ENCODE data around the gene UTP15. TPM values are rescaled to one million over a fixed set of nuclear protein-coding genes. Genes with fewer than 3 reads are reported as not detected.

UTP15 gene
- total RNA-seq, 1 experiment from 2014 or later = 35.2 TPM

DNA sequence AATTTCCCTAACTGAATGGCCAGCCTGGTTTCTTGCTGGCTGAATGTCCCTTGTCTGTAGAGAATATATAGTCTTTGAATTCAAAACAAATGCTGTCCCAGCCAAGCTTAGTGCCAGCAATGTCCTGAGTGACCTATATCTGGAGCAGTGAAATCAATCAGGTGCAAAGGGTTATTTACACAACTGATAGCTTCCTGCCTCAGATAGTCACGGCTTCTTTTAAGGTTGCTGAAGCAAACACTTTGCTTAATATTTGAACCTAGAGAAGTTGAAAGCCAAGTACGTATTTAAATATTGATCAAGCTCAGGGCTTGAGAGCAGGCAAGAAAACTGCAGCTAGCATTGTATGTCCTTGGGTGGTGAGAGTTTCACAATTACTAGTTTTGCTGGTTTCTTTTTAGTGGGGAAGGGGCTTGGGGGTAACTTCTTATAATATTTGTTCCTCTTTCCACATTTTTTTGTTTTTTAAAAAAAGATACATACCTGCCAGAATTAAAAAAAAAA lies 58.4 kb downstream of the UTP15 start:
- Mint-ChIP-seq H3K27me3 (ENCODE audit: low read depth) (peaks cover 34% of the 10 kb centered on the region), H3K9me3 (no peaks in the 10 kb centered on the region), H3K4me3 (no peak overlapping the region), H3K4me1 (peaks cover 26% of the 10 kb centered on the region), H3K36me3 (no peaks in the 10 kb centered on the region), H3K27ac (no peak overlapping the region)
- ChIA-PET POLR2A (no interaction called here), CTCF (no interaction called here)
- no peak for ATAC-seq
- TF ChIP-seq ZNF138 (CRISPR knock-in tag; conservative IDR thresholded peaks at IDR 0.05) (no peak), GABPB1 (CRISPR knock-in tag; IDR thresholded peaks at IDR 0.05) (peak; percentile 71)
- no peak for DNase-seq (ENCODE audit: low spot score)

DNA sequence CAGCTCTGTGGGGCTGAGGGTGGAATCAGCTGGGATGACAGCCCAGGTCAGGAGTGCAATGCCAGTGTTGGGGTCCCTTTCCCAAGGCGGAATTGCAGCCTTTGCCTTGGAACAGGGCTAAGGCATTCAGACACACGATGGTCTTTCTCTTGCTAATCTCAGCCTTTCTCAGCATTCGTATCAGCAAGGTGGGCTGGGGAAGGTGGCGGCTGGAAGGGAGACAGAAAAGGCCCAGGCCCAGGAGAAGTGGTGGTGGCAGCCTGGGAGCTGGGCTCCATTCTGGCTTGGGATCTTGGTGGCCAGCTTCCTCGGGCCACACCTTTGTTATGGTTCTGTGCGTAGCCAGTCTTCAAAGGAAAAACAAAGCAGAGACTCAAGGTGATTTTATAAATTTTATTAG lies 59.3 kb downstream of the UTP15 start:
- H3K9me3 Mint-ChIP-seq = no peaks in the 10 kb centered on the region
- peak overlapping the region; percentile 67 for H3K4me3 Mint-ChIP-seq
- H3K4me1 Mint-ChIP-seq = peaks cover 26% of the 10 kb centered on the region
- no peaks in the 10 kb centered on the region for H3K36me3 Mint-ChIP-seq
- peak; percentile 53 for ATAC-seq
- H3K27me3 Mint-ChIP-seq (ENCODE audit: low read depth) = peaks cover 36% of the 10 kb centered on the region
- peak; percentile 48 for DNase-seq (ENCODE audit: low spot score)
- ChIA-PET POLR2A (interaction anchor here (0.5 kb wide), 1 partner anchor 408 kb away, joined by 4 read pairs; no protein-coding TSS in a partner anchor), CTCF (interaction anchor here (1.0 to 2.4 kb wide), 4 partner anchors 27 to 168 kb away, joined by 3 to 10 read pairs (median 4); no protein-coding TSS in a partner anchor)
- TF ChIP-seq, protein P1, sequence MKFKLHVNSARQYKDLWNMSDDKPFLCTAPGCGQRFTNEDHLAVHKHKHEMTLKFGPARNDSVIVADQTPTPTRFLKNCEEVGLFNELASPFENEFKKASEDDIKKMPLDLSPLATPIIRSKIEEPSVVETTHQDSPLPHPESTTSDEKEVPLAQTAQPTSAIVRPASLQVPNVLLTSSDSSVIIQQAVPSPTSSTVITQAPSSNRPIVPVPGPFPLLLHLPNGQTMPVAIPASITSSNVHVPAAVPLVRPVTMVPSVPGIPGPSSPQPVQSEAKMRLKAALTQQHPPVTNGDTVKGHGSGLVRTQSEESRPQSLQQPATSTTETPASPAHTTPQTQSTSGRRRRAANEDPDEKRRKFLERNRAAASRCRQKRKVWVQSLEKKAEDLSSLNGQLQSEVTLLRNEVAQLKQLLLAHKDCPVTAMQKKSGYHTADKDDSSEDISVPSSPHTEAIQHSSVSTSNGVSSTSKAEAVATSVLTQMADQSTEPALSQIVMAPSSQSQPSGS (CRISPR knock-in tag; IDR thresholded peaks at IDR 0.05; ENCODE audit: borderline replicate concordance, low read depth) = no peak
- TF ChIP-seq, protein P2, sequence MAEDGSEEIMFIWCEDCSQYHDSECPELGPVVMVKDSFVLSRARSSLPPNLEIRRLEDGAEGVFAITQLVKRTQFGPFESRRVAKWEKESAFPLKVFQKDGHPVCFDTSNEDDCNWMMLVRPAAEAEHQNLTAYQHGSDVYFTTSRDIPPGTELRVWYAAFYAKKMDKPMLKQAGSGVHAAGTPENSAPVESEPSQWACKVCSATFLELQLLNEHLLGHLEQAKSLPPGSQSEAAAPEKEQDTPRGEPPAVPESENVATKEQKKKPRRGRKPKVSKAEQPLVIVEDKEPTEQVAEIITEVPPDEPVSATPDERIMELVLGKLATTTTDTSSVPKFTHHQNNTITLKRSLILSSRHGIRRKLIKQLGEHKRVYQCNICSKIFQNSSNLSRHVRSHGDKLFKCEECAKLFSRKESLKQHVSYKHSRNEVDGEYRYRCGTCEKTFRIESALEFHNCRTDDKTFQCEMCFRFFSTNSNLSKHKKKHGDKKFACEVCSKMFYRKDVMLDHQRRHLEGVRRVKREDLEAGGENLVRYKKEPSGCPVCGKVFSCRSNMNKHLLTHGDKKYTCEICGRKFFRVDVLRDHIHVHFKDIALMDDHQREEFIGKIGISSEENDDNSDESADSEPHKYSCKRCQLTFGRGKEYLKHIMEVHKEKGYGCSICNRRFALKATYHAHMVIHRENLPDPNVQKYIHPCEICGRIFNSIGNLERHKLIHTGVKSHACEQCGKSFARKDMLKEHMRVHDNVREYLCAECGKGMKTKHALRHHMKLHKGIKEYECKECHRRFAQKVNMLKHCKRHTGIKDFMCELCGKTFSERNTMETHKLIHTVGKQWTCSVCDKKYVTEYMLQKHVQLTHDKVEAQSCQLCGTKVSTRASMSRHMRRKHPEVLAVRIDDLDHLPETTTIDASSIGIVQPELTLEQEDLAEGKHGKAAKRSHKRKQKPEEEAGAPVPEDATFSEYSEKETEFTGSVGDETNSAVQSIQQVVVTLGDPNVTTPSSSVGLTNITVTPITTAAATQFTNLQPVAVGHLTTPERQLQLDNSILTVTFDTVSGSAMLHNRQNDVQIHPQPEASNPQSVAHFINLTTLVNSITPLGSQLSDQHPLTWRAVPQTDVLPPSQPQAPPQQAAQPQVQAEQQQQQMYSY (CRISPR knock-in tag; IDR thresholded peaks at IDR 0.05) = no peak
- TF ChIP-seq, protein P3, sequence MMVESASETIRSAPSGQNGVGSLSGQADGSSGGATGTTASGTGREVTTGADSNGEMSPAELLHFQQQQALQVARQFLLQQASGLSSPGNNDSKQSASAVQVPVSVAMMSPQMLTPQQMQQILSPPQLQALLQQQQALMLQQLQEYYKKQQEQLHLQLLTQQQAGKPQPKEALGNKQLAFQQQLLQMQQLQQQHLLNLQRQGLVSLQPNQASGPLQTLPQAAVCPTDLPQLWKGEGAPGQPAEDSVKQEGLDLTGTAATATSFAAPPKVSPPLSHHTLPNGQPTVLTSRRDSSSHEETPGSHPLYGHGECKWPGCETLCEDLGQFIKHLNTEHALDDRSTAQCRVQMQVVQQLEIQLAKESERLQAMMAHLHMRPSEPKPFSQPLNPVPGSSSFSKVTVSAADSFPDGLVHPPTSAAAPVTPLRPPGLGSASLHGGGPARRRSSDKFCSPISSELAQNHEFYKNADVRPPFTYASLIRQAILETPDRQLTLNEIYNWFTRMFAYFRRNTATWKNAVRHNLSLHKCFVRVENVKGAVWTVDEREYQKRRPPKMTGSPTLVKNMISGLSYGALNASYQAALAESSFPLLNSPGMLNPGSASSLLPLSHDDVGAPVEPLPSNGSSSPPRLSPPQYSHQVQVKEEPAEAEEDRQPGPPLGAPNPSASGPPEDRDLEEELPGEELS (CRISPR knock-in tag; IDR thresholded peaks at IDR 0.05) = no peak
- no peak overlapping the region; the same call in 1 of the 2 replicates for H3K27ac Mint-ChIP-seq

DNA sequence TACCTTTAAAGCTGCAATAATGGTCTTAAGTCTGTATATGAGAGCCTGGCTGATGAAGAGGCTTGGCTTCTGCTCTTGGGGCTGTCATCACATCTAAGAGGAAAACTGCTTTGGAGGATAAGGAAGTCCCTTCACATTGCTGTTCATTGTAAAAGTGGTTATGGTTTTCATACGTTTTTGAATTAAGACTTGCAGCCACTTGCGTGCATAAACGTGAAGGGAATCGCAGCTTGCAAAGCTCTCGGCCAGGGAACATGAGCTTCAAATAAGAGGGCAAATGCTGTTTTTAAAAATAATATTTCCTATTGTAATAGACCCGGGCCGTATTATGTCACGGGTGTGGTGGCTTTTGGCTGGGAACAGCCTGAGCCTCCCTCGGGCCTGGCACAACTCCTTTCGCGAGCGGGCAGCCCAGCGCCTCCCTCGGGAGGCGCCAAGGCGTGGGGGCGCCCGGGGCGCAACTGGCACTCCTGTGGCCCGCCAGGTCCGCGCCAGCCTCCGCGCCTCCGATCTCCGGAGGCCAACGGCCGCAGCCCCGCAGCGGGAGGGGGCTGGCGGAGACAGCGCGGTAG lies 59.9 kb downstream of the UTP15 start:
- ATAC-seq = no peak
- H3K27ac Mint-ChIP-seq = no peak overlapping the region
- peaks cover 26% of the 10 kb centered on the region for H3K4me1 Mint-ChIP-seq
- no peaks in the 10 kb centered on the region for H3K36me3 Mint-ChIP-seq
- H3K27me3 Mint-ChIP-seq (ENCODE audit: low read depth) = peaks cover 36% of the 10 kb centered on the region
- H3K9me3 Mint-ChIP-seq = no peaks in the 10 kb centered on the region
- TF ChIP-seq IRF2 (CRISPR knock-in tag; IDR thresholded peaks at IDR 0.05; ENCODE audit: borderline replicate concordance, low read depth) (no peak), NR1H2 (CRISPR knock-in tag; IDR thresholded peaks at IDR 0.05) (no peak), OVOL2 (CRISPR knock-in tag; IDR thresholded peaks at IDR 0.05; ENCODE audit: borderline replicate concordance) (no peak), KAT7 (CRISPR knock-in tag; IDR thresholded peaks at IDR 0.05; ENCODE audit: borderline replicate concordance) (no peak), RELA (CRISPR knock-in tag; IDR thresholded peaks at IDR 0.05; ENCODE audit: borderline replicate concordance) (no peak), ZNF138 (CRISPR knock-in tag; conservative IDR thresholded peaks at IDR 0.05) (no peak), NR2C2 (CRISPR knock-in tag; IDR thresholded peaks at IDR 0.05) (no peak), CREM (CRISPR knock-in tag; IDR thresholded peaks at IDR 0.05) (no peak), CTCF (IDR thresholded peaks at IDR 0.05) (no peak), ZNF263 (CRISPR knock-in tag; IDR thresholded peaks at IDR 0.05; ENCODE audit: low read depth) (no peak), ZBTB21 (CRISPR knock-in tag; IDR thresholded peaks at IDR 0.05; ENCODE audit: borderline replicate concordance) (no peak)
- TF ChIP-seq, protein P4, sequence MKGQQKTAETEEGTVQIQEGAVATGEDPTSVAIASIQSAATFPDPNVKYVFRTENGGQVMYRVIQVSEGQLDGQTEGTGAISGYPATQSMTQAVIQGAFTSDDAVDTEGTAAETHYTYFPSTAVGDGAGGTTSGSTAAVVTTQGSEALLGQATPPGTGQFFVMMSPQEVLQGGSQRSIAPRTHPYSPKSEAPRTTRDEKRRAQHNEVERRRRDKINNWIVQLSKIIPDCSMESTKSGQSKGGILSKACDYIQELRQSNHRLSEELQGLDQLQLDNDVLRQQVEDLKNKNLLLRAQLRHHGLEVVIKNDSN (CRISPR knock-in tag; IDR thresholded peaks at IDR 0.05) = no peak
- peak overlapping the region; percentile 67 for H3K4me3 Mint-ChIP-seq
- ChIA-PET POLR2A (interaction anchor here (0.5 kb wide), 1 partner anchor 409 kb away, joined by 4 read pairs; no protein-coding TSS in a partner anchor), CTCF (interaction anchor here (1.0 to 2.4 kb wide), 4 partner anchors 28 to 167 kb away, joined by 3 to 10 read pairs (median 4); no protein-coding TSS in a partner anchor)
- DNase-seq (ENCODE audit: low spot score) = no peak
